GM12875 (cell line): ENCODE results near the gene TCF7L2.

Experiments used
- H3K4me3 ChIP-seq: one replicate; pipeline ENCODE4 v1.5.1; 2011; ENCODE audit warnings: low read depth, low read length, control low read depth
- TF ChIP-seq, protein P1 (sequence below): IDR thresholded peaks from 2 replicates; pipeline ENCODE4 v1.5.1; 2011; ENCODE audit warnings: low read depth, mild to moderate bottlenecking, control low read depth, inconsistent platforms, low read length, moderate library complexity, borderline replicate concordance; ENCODE audit not compliant: insufficient read depth

Gene TCF7L2

GRCh38 chr10:113017376-113017775 lies 67.3 kb downstream of the TCF7L2 start:
- TF ChIP-seq, protein P1, sequence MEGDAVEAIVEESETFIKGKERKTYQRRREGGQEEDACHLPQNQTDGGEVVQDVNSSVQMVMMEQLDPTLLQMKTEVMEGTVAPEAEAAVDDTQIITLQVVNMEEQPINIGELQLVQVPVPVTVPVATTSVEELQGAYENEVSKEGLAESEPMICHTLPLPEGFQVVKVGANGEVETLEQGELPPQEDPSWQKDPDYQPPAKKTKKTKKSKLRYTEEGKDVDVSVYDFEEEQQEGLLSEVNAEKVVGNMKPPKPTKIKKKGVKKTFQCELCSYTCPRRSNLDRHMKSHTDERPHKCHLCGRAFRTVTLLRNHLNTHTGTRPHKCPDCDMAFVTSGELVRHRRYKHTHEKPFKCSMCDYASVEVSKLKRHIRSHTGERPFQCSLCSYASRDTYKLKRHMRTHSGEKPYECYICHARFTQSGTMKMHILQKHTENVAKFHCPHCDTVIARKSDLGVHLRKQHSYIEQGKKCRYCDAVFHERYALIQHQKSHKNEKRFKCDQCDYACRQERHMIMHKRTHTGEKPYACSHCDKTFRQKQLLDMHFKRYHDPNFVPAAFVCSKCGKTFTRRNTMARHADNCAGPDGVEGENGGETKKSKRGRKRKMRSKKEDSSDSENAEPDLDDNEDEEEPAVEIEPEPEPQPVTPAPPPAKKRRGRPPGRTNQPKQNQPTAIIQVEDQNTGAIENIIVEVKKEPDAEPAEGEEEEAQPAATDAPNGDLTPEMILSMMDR: no peak
- H3K4me3 ChIP-seq: no peak overlapping the region

GRCh38 chr10:113018034-113018433 lies 68.0 kb downstream of the TCF7L2 start:
- no peak overlapping the region for H3K4me3 ChIP-seq
- TF ChIP-seq, protein P1: no peak

GRCh38 chr10:113019096-113019495 lies 69.0 kb downstream of the TCF7L2 start:
- TF ChIP-seq, protein P1: no peak
- H3K4me3 ChIP-seq: no peak overlapping the region

- no peak overlapping the region for H3K4me3 ChIP-seq
- TF ChIP-seq, protein P1: no peak
These were observed 69.8 kb downstream of the TCF7L2 start for GRCh38 chr10:113019692-113020474.

DNA sequence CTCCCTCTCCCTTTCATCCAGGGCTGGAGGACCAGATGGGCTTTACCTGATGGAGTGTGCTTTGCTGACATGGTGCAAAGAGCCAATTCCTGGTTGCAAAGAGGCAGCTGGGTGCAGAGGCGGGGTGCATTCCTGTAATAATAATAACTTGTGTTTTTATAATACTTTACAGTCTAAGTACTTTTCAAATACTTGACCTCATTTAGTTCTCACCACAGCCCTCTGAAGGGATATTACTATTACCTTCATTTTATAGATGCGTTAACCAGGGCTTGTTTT lies 70.4 kb downstream of the TCF7L2 start:
- no peak overlapping the region for H3K4me3 ChIP-seq
- TF ChIP-seq, protein P1: no peak

- no peak overlapping the region for H3K4me3 ChIP-seq
- TF ChIP-seq, protein P1: no peak
These were observed 70.8 kb downstream of the TCF7L2 start for GRCh38 chr10:113020838-113021237.

GRCh38 chr10:113021268-113022040 lies 71.4 kb downstream of the TCF7L2 start:
- TF ChIP-seq, protein P1: no peak
- no peak overlapping the region for H3K4me3 ChIP-seq
